Common myeloid progenitor, CD34-positive (primary cell): ENCODE measurements around the gene COQ9.

ENCODE experiments used
- CTCF ChIA-PET: fragments of 350-600 bp; sonication (Branson Sonifier 250); formaldehyde crosslinking; loops from one replicate; lab custom pipeline; 2021; ENCODE audit warnings: antibody characterized with exemption; lab: Charles Lee
- POLR2A ChIA-PET: fragments of 350-600 bp; sonication (Branson Sonifier 250); formaldehyde crosslinking; loops from one replicate; lab custom pipeline; 2021; ENCODE audit warnings: antibody characterized with exemption; lab: Charles Lee
- DNase-seq, 3 donors: peaks; one replicate each; pipeline versions ENCODE4 v3.0.0 to v3.0.0-alpha.2; 2013
- H3K27ac ChIP-seq, 2 experiments: 1 replicate in 1 of 2; 2 replicates in 1 of 2; pipeline ENCODE4 v1.7.0; 2013; ENCODE audit warnings: inconsistent platforms in 2 of 2, low read length in 2 of 2, mild to moderate bottlenecking in 2 of 2, low read depth in 1 of 2, moderate library complexity in 1 of 2; ENCODE audit not compliant: severe bottlenecking in 2 of 2, insufficient read depth in 1 of 2, poor library complexity in 1 of 2
- H3K27me3 ChIP-seq, 5 experiments: replicated peaks in 2 of 5; 1 replicate in 3 of 5; 2 replicates in 2 of 5; pipeline versions ENCODE4 v1.6.1 to v1.7.0; 2013; ENCODE audit warnings: low read length in 4 of 5, mild to moderate bottlenecking in 2 of 5, moderate library complexity in 2 of 5, inconsistent platforms in 1 of 5; ENCODE audit not compliant: insufficient read depth in 5 of 5, control insufficient read depth in 4 of 5
- H3K36me3 ChIP-seq, 4 experiments: 1 replicate in 2 of 4; 2 replicates in 2 of 4; pipeline versions ENCODE4 v1.6.1 to v1.7.0; 2013; ENCODE audit warnings: low read length in 3 of 4, control low read depth in 1 of 4, mild to moderate bottlenecking in 1 of 4; ENCODE audit not compliant: control insufficient read depth in 4 of 4, insufficient read depth in 4 of 4
- H3K4me1 ChIP-seq, 4 experiments: 1 replicate in 3 of 4; 2 replicates in 1 of 4; pipeline versions ENCODE4 v1.6.1 to v1.7.1; 2013; ENCODE audit warnings: low read length in 3 of 4, mild to moderate bottlenecking in 3 of 4, control low read depth in 1 of 4, inconsistent platforms in 1 of 4, moderate library complexity in 1 of 4; ENCODE audit not compliant: control insufficient read depth in 4 of 4, insufficient read depth in 4 of 4; ENCODE audit errors: control extremely low read depth in 1 of 4
- H3K4me3 ChIP-seq, 7 experiments: 1 replicate in 4 of 7; 2 replicates in 3 of 7; pipeline versions ENCODE4 v1.5.1 to v1.7.0; 2013; ENCODE audit warnings: mild to moderate bottlenecking in 7 of 7, low read length in 6 of 7, moderate library complexity in 6 of 7, inconsistent platforms in 2 of 7, low read depth in 2 of 7, control low read depth in 1 of 7; ENCODE audit not compliant: insufficient read depth in 4 of 7, control insufficient read depth in 1 of 7; ENCODE audit errors: extremely low read depth in 1 of 7
- H3K9me3 ChIP-seq, 5 experiments: 1 replicate in 4 of 5; 2 replicates in 1 of 5; pipeline versions ENCODE4 v1.6.1 to v1.7.1; 2013; ENCODE audit warnings: low read length in 4 of 5, mild to moderate bottlenecking in 2 of 5, inconsistent platforms in 1 of 5, low read depth in 1 of 5, moderate library complexity in 1 of 5; ENCODE audit not compliant: control insufficient read depth in 4 of 5, insufficient read depth in 2 of 5; ENCODE audit errors: control extremely low read depth in 1 of 5
- WGBS: methylation state at CpG from one replicate; pipeline ENCODE4 v1.1.5; 2013; ENCODE audit not compliant: insufficient coverage; 5-methylcytosine and 5-hydroxymethylcytosine counted together

Gene COQ9

DNA sequence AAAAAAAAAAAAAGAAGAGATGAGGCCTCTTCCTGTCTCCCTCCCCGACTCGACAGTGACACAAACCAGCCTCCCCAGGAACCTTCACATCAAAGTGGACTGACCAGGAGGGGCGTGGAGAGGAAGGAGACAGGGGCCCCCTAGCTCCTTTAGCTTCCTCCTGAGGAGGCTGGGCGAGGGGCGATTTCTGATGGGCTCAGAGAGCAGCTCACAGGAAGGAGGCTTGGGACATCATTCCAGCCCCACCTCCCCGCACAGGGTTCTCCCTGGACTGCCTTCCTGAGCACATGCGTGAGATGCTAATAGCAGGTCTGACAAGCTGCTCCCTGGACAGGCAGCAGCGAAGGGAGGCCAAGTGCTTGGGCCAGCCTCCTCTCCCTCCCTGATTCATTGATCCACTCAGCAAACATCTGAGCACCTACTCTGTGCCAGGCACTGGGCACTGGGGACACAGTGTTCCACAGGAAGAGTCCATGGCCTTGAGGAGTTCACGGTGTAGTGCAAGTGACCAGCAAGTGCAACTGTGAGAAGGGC, 53.4 kb downstream of the COQ9 start:
- CTCF ChIA-PET, result interaction anchor here (1.6 to 1.9 kb wide), 3 partner anchors 11 to 19 kb away, joined by 5 to 7 read pairs (median 5); no protein-coding TSS in a partner anchor
- WGBS, result 62% methylated on average over 4 of the region's 9 CpGs
- Histone ChIP-seq H3K4me3 (no peak overlapping the region), H3K36me3 (no peaks in the 10 kb centered on the region), H3K4me1 (peaks cover 0 to 20% (median 7%) of the 10 kb centered on the region in 4 experiments), H3K27me3 (no peaks in the 10 kb centered on the region), H3K27ac (no peak overlapping the region), H3K9me3 (no peaks in the 10 kb centered on the region)
- peak in 1 of 3 donors; percentile 38 for DNase-seq
- POLR2A ChIA-PET, result interaction anchor here (0.6 kb wide), 1 partner anchor 270 kb away, joined by 4 read pairs; no protein-coding TSS in a partner anchor

GRCh38 chr16:57501492-57501891, 54.2 kb downstream of the COQ9 start:
- H3K27ac ChIP-seq, result no peak overlapping the region
- ChIA-PET CTCF (interaction anchor here (0.6 to 1.9 kb wide), 3 partner anchors 12 to 149 kb away, joined by 3 to 5 read pairs (median 5); no protein-coding TSS in a partner anchor), POLR2A (no interaction called here)

DNA sequence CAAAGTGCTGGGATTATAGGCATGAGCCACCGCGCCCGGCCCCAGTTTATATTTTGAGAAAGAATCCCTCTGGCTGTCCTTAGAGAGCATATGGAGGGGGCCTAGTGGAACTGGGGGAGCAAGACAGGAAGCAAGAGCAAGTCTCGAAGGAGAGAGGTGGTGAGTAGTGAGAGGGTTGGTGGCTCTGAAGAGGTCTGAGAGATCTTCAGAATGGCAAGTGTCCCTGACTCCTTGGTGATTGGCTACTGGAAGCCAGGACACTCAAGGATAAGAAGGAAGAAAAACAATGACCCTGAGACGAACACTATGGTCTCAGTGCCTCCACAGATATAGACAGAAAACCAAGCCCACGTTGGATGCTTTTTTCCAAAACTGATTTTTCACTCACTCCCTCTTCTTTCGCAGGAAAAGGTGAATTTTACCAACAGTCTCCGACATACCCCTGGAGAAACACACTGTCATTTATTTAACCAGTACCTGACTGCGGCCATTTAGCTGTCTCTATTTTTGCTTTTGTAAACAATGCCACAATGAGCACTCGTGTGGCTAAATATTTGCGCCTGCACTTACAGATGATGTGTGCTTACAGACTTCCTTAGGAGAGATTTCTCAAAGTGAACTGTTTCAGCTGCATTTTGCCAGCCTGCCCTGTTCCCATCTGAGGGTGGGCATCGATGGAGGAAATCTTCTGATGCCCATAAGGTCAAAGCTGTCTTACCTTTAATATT, 54.9 kb downstream of the COQ9 start:
- Histone ChIP-seq H3K36me3 (no peaks in the 10 kb centered on the region), H3K4me3 (no peak overlapping the region), H3K9me3 (no peaks in the 10 kb centered on the region), H3K27me3 (no peaks in the 10 kb centered on the region), H3K4me1 (peaks cover 0 to 20% (median 7%) of the 10 kb centered on the region in 4 experiments), H3K27ac (no peak overlapping the region)
- DNase-seq, result no peak
- POLR2A ChIA-PET, result no interaction called here
- WGBS, result 93% methylated on average over 11 of the region's 12 CpGs
- CTCF ChIA-PET, result interaction anchor here (1.9 kb wide), 1 partner anchor 12 kb away, joined by 5 read pairs; no protein-coding TSS in a partner anchor

More at GRCh38 chr16:57501492-57501891, 54.2 kb downstream of the COQ9 start:
- H3K36me3 ChIP-seq, result no peaks in the 10 kb centered on the region
- H3K27me3 ChIP-seq, result no peaks in the 10 kb centered on the region
- DNase-seq, result no peak
- WGBS, result 83% methylated on average over 5 of the region's 7 CpGs
- H3K4me1 ChIP-seq, result peaks cover 0 to 20% (median 7%) of the 10 kb centered on the region in 4 experiments
- no peak overlapping the region for H3K4me3 ChIP-seq
- H3K9me3 ChIP-seq, result no peaks in the 10 kb centered on the region

- POLR2A ChIA-PET, result no interaction called here
- 95% methylated on average over 15 of the region's 15 CpGs for WGBS
- H3K4me1 ChIP-seq, result peaks cover 0 to 20% (median 7%) of the 10 kb centered on the region in 4 experiments
- DNase-seq, result no peak
- CTCF ChIA-PET, result interaction anchor here (1.0 to 1.3 kb wide), 3 partner anchors 16 to 203 kb away, joined by 3 read pairs; no protein-coding TSS in a partner anchor
- no peaks in the 10 kb centered on the region for H3K27me3 ChIP-seq
- H3K36me3 ChIP-seq, result no peaks in the 10 kb centered on the region
- no peaks in the 10 kb centered on the region for H3K9me3 ChIP-seq
- H3K4me3 ChIP-seq, result no peak overlapping the region
- H3K27ac ChIP-seq, result no peak overlapping the region
Measured at GRCh38 chr16:57503366-57503765, 56.1 kb downstream of the COQ9 start.

GRCh38 chr16:57504001-57504400, 56.7 kb downstream of the COQ9 start:
- Histone ChIP-seq H3K4me1 (peaks cover 0 to 20% (median 7%) of the 10 kb centered on the region in 4 experiments), H3K27ac (no peak overlapping the region), H3K27me3 (no peaks in the 10 kb centered on the region), H3K4me3 (no peak overlapping the region), H3K9me3 (no peaks in the 10 kb centered on the region), H3K36me3 (no peaks in the 10 kb centered on the region)
- no peak for DNase-seq
- CTCF ChIA-PET, result interaction anchor here (1.0 to 2.5 kb wide), 4 partner anchors 14 to 203 kb away, joined by 3 to 8 read pairs (median 3); no protein-coding TSS in a partner anchor
- POLR2A ChIA-PET, result no interaction called here
- 100% methylated on average over 1 of the region's 6 CpGs for WGBS

DNA sequence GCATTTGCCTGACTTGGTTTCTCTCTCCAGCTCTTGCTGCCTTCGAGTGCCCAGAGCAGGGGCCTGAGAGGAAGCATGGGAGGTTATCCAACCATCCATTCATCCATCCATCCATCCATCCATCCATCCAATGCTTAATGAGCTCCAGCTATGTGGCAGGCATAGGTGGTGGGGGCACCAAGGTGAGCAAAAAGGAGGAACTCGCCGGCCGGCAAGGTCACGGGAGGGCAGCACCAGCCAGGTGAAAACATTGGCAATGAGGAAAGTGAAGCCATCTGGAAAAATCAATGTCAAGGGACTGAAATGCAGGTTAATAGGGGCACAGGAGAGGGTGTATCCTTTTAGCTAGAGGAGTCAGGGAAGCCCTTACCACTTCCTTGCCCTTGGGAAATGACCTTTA, 57.2 kb downstream of the COQ9 start:
- ChIA-PET CTCF (interaction anchor here (1.2 to 2.5 kb wide), 3 partner anchors 13 to 30 kb away, joined by 3 to 8 read pairs (median 3); no protein-coding TSS in a partner anchor), POLR2A (no interaction called here)
- Histone ChIP-seq H3K9me3 (no peaks in the 10 kb centered on the region), H3K27me3 (no peaks in the 10 kb centered on the region), H3K4me3 (no peak overlapping the region), H3K36me3 (no peaks in the 10 kb centered on the region), H3K4me1 (peaks cover 0 to 20% (median 7%) of the 10 kb centered on the region in 4 experiments), H3K27ac (no peak overlapping the region)
- no peak for DNase-seq
- WGBS, result 94% methylated on average over 4 of the region's 5 CpGs
